ENCODE data around the gene C1S.

DNA sequence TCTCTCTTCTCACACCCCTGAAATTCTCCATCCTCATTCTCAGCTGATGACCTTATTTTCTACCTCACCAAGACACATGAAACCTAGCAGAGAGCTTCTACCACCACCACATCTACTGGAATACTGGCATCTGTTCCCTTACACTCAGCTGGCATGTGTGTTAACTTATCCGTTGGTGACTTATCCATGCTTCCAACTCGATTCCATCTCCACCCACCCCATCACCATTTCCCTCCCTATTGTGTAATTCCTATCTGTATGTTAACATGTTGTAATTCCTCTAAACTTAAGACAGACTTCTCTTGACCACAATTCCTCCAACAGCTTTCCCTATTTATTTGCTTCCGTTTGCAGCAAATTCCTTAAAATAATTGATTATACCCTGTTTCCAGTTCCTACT, 15.4 kb downstream of the C1S start:
- TF ChIP-seq POLR2AphosphoS5 (IDR thresholded peaks at IDR 0.05; ENCODE audit: insufficient read depth in 1 of 2, low read depth in 1 of 2), result no peak
- no peak for TF ChIP-seq POLR2A (IDR thresholded peaks at IDR 0.05)
- TF ChIP-seq, protein P1, sequence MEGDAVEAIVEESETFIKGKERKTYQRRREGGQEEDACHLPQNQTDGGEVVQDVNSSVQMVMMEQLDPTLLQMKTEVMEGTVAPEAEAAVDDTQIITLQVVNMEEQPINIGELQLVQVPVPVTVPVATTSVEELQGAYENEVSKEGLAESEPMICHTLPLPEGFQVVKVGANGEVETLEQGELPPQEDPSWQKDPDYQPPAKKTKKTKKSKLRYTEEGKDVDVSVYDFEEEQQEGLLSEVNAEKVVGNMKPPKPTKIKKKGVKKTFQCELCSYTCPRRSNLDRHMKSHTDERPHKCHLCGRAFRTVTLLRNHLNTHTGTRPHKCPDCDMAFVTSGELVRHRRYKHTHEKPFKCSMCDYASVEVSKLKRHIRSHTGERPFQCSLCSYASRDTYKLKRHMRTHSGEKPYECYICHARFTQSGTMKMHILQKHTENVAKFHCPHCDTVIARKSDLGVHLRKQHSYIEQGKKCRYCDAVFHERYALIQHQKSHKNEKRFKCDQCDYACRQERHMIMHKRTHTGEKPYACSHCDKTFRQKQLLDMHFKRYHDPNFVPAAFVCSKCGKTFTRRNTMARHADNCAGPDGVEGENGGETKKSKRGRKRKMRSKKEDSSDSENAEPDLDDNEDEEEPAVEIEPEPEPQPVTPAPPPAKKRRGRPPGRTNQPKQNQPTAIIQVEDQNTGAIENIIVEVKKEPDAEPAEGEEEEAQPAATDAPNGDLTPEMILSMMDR (IDR thresholded peaks at IDR 0.05), result no peak

Measured in vagina (tissue), 2 donors.